Spleen (tissue), 7 donors: Measurements from ENCODE around the gene KRTAP21-3.

ENCODE experiments used
- POLR2A ChIP-seq, 3 donors: fragments of 450-650 bp; IDR thresholded peaks; one replicate each; pipeline ENCODE4 v1.5.1; 2017; ENCODE audit warnings: antibody characterized with exemption in 3 of 3, mild to moderate bottlenecking in 1 of 3
- POLR2AphosphoS5 ChIP-seq, 3 donors: sonication (generic); formaldehyde crosslinking; IDR thresholded peaks; one replicate each; pipeline ENCODE4 v1.5.1; 2017; ENCODE audit warnings: antibody characterized with exemption in 3 of 3
- TF ChIP-seq, protein P1 (sequence below), 11 experiments: fragments of 200-600 bp in 7 of 11; fragments of 450-650 bp in 4 of 11; sonication (generic) in 4 of 11; IDR thresholded peaks in 8 of 11; conservative IDR thresholded peaks in 3 of 11; 1 replicate in 7 of 11; 2 replicates in 4 of 11; pipeline versions ENCODE4 v1.4.0 to v1.8.0; 2016 to 2021; ENCODE audit warnings: antibody characterized with exemption in 11 of 11, inconsistent platforms in 4 of 11, mild to moderate bottlenecking in 1 of 11
- donor health status: DM: no; HTN: no; CAD: no; lungs with moderate emphysema.
- donor health status: DM: no; HTN: no; CAD: no.
- donor health status: DM: no; HTN: no; CAD: no.

- TF ChIP-seq, protein P1, sequence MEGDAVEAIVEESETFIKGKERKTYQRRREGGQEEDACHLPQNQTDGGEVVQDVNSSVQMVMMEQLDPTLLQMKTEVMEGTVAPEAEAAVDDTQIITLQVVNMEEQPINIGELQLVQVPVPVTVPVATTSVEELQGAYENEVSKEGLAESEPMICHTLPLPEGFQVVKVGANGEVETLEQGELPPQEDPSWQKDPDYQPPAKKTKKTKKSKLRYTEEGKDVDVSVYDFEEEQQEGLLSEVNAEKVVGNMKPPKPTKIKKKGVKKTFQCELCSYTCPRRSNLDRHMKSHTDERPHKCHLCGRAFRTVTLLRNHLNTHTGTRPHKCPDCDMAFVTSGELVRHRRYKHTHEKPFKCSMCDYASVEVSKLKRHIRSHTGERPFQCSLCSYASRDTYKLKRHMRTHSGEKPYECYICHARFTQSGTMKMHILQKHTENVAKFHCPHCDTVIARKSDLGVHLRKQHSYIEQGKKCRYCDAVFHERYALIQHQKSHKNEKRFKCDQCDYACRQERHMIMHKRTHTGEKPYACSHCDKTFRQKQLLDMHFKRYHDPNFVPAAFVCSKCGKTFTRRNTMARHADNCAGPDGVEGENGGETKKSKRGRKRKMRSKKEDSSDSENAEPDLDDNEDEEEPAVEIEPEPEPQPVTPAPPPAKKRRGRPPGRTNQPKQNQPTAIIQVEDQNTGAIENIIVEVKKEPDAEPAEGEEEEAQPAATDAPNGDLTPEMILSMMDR (IDR thresholded peaks at IDR 0.05 in 8 of 11, conservative IDR thresholded peaks at IDR 0.05 in 3 of 11): no peak
- TF ChIP-seq POLR2A (IDR thresholded peaks at IDR 0.05) (no peak), POLR2AphosphoS5 (IDR thresholded peaks at IDR 0.05) (no peak)
Observed at GRCh38 chr21:30760776-30761175, 42.2 kb upstream of the KRTAP21-3 start.
